Measurements from ENCODE around the gene MACROD1. TPM values are rescaled to one million over a fixed set of nuclear protein-coding genes. Genes with fewer than 3 reads are reported as not detected.

Gene MACROD1
- total and polyA plus RNA-seq, 10 of the 15 experiments (the other 5 are each of a cell fraction or from before 2014, with no cell fraction given), result 1.2 to 22.7 (median 11.3) TPM; not detected in 1

DNA sequence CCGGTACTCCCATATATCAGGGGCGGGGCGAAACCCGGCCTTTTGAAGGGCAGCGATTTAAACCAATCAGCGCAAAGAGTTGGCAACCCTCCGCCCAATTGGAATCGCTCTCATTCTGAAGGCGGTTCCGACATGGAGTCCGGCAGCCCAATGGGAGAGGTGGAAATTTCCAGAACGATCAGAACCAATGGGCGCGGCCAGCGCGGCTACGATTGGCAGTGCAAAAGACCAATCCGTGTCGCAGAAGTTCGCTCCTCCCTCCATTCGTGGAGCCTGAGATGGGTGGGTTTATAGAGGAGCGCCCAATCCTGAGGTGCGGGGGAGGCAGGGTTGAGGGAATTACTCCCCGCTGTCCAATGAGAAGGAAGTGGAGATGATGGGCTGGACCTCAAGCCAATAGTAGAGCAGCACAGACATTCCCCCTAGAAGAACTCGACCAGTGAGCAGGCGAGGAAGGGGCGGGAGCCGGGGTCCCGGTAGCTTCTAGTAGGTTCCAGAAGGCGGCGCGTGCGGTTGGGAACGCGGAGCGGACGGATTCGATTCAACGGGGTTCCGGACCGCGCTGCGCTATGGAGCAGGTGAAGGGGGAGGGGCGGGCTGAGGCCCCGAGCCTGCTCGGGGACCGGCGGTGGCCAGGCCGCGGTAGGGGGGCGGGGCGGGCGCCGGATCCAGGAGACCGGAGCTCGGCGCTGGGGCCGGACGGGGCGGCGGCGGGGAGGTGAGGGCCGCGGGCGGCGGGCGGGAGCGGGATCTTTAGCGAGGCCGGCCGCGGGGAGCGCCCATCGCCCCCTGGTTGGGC lies 20.0 kb upstream of the MACROD1 start, which contains the start of gene STIP1 (continued):
- TF ChIP-seq HDAC6 (IDR thresholded peaks at IDR 0.05; ENCODE audit: unreplicated experiment), result peak; percentile 17

DNA sequence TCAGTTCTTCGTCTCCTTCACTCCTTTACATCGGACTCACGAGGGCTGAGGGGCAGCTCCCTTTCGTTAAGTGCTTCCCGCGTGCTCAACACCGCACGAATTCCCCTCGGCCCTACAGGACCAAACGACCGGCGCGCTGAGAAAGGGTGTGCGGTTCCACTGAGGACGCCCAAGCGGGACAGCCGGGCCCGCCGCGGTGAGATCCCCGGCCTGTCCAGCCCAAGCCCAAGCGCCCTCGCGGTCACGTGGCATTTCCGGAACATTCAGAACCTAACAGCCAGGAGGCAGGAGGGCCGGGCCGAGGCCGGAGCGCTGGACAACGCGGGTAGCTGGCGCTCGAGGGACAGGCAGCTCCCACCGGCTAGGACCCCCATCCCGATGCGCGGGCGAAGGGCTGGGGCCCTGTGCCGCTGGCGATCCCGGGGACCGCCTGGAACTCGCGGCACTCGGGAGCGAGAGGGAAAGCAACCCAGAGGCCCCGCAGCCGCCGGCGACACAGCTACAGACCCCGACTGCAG lies 19.3 kb upstream of the MACROD1 start:
- CTCF ChIA-PET, result interaction anchor here (0.6 to 5.6 kb wide), 11 partner anchors 11 to 155 kb away, joined by 3 to 52 read pairs (median 5); partner anchors contain the start of genes FERMT3, PLCB3, PRDX5 and TRMT112
- ATAC-seq (peak; percentile 48), FAIRE-seq (no peak), DNase-seq (ENCODE audit: low read depth, low spot score) (no peak)
- TSS peak; percentile 92 for BruUV-seq (replicated peaks)
- in situ Hi-C loops (cut with MboI) (no loop called here), intact Hi-C loops (cut with micrococcal nuclease; ENCODE audit: unreplicated experiment) (no loop called here)
- no peaks in the 10 kb centered on the region for H3K9me3 ChIP-seq (replicated peaks; ENCODE audit: control insufficient read depth, insufficient read depth, low read length)
- H4K20me1 ChIP-seq (ENCODE audit: control insufficient read depth, insufficient read depth), result peaks cover 3% of the 10 kb centered on the region; the same call in 1 of the 2 replicates
- RAD21 ChIA-PET (ENCODE audit: unreplicated experiment), result interaction anchor here (1.0 to 2.5 kb wide), 4 partner anchors 19 to 170 kb away, joined by 3 to 32 read pairs (median 4); partner anchors contain the start of genes FERMT3 and MACROD1
- H3K27ac ChIP-seq (ENCODE audit: control insufficient read depth, insufficient read depth), result peak overlapping the region; percentile 68
- POLR2A ChIA-PET, result interaction anchor here (0.6 to 6.4 kb wide), 13 partner anchors 10 to 529 kb away, joined by 3 to 68 read pairs (median 4); partner anchors contain the start of genes ESRRA, FERMT3, FKBP2 and NUDT22
- H3K4me3 ChIP-seq, result peak overlapping the region; percentile 80
- peaks cover 32% of the 10 kb centered on the region for H3K79me2 ChIP-seq (ENCODE audit: control insufficient read depth, insufficient read depth, low read length)
- H3K4me2 ChIP-seq (ENCODE audit: control insufficient read depth, insufficient read depth), result peak overlapping the region; percentile 98
- H3K9ac ChIP-seq (ENCODE audit: control insufficient read depth, insufficient read depth, low read length), result peak overlapping the region; percentile 80
- no peaks in the 10 kb centered on the region; a peak in 1 of 4 replicates for H3K36me3 ChIP-seq (ENCODE audit: control insufficient read depth in 2 of 2, insufficient read depth in 2 of 2, low read length in 1 of 2)
- 2% methylated on average over 47 of the region's 52 CpGs for WGBS (ENCODE audit: insufficient coverage, insufficient replicate concordance, low lambda C conversion rate, missing lambda C conversion rate)
- SMC1A ChIA-PET (ENCODE audit: uncharacterized antibody, unreplicated experiment), result interaction anchor here (1.0 to 2.3 kb wide), 2 partner anchors 10 to 21 kb away, joined by 3 to 15 read pairs; partner anchors contain the start of gene FERMT3
- H3K27me3 ChIP-seq (replicated peaks in 1 of 2; ENCODE audit: control insufficient read depth in 2 of 2, insufficient read depth in 2 of 2, low read length in 1 of 2), result no peaks in the 10 kb centered on the region
- peak overlapping the region; percentile 53 for H2AFZ ChIP-seq (ENCODE audit: control insufficient read depth, low read depth, low read length)
- peaks cover 20% of the 10 kb centered on the region for H3K4me1 ChIP-seq (ENCODE audit: control insufficient read depth, insufficient read depth, low read length)
- no peak for TF ChIP-seq HDAC6 (IDR thresholded peaks at IDR 0.05; ENCODE audit: unreplicated experiment)
- TF ChIP-seq, protein P1, sequence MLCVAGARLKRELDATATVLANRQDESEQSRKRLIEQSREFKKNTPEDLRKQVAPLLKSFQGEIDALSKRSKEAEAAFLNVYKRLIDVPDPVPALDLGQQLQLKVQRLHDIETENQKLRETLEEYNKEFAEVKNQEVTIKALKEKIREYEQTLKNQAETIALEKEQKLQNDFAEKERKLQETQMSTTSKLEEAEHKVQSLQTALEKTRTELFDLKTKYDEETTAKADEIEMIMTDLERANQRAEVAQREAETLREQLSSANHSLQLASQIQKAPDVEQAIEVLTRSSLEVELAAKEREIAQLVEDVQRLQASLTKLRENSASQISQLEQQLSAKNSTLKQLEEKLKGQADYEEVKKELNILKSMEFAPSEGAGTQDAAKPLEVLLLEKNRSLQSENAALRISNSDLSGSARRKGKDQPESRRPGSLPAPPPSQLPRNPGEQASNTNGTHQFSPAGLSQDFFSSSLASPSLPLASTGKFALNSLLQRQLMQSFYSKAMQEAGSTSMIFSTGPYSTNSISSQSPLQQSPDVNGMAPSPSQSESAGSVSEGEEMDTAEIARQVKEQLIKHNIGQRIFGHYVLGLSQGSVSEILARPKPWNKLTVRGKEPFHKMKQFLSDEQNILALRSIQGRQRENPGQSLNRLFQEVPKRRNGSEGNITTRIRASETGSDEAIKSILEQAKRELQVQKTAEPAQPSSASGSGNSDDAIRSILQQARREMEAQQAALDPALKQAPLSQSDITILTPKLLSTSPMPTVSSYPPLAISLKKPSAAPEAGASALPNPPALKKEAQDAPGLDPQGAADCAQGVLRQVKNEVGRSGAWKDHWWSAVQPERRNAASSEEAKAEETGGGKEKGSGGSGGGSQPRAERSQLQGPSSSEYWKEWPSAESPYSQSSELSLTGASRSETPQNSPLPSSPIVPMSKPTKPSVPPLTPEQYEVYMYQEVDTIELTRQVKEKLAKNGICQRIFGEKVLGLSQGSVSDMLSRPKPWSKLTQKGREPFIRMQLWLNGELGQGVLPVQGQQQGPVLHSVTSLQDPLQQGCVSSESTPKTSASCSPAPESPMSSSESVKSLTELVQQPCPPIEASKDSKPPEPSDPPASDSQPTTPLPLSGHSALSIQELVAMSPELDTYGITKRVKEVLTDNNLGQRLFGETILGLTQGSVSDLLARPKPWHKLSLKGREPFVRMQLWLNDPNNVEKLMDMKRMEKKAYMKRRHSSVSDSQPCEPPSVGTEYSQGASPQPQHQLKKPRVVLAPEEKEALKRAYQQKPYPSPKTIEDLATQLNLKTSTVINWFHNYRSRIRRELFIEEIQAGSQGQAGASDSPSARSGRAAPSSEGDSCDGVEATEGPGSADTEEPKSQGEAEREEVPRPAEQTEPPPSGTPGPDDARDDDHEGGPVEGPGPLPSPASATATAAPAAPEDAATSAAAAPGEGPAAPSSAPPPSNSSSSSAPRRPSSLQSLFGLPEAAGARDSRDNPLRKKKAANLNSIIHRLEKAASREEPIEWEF (IDR thresholded peaks at IDR 0.05; ENCODE audit: insufficient replicate concordance, low read depth, low read length), result no peak
- peak; percentile 85; the same call in 1 of the 3 replicates for TF ChIP-seq POU2F2 (IDR thresholded peaks at IDR 0.05; ENCODE audit: borderline replicate concordance, low read depth, low read length)
- TF ChIP-seq CBX3 (IDR thresholded peaks at IDR 0.05; ENCODE audit: borderline replicate concordance, low read depth), result no peak
- peak; percentile 98 for TF ChIP-seq POLR2AphosphoS5 (IDR thresholded peaks at IDR 0.05; ENCODE audit: low read length)
- TF ChIP-seq, protein P2, sequence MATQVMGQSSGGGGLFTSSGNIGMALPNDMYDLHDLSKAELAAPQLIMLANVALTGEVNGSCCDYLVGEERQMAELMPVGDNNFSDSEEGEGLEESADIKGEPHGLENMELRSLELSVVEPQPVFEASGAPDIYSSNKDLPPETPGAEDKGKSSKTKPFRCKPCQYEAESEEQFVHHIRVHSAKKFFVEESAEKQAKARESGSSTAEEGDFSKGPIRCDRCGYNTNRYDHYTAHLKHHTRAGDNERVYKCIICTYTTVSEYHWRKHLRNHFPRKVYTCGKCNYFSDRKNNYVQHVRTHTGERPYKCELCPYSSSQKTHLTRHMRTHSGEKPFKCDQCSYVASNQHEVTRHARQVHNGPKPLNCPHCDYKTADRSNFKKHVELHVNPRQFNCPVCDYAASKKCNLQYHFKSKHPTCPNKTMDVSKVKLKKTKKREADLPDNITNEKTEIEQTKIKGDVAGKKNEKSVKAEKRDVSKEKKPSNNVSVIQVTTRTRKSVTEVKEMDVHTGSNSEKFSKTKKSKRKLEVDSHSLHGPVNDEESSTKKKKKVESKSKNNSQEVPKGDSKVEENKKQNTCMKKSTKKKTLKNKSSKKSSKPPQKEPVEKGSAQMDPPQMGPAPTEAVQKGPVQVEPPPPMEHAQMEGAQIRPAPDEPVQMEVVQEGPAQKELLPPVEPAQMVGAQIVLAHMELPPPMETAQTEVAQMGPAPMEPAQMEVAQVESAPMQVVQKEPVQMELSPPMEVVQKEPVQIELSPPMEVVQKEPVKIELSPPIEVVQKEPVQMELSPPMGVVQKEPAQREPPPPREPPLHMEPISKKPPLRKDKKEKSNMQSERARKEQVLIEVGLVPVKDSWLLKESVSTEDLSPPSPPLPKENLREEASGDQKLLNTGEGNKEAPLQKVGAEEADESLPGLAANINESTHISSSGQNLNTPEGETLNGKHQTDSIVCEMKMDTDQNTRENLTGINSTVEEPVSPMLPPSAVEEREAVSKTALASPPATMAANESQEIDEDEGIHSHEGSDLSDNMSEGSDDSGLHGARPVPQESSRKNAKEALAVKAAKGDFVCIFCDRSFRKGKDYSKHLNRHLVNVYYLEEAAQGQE (IDR thresholded peaks at IDR 0.05; ENCODE audit: low read depth, low read length), result no peak
- TF ChIP-seq, protein P3, sequence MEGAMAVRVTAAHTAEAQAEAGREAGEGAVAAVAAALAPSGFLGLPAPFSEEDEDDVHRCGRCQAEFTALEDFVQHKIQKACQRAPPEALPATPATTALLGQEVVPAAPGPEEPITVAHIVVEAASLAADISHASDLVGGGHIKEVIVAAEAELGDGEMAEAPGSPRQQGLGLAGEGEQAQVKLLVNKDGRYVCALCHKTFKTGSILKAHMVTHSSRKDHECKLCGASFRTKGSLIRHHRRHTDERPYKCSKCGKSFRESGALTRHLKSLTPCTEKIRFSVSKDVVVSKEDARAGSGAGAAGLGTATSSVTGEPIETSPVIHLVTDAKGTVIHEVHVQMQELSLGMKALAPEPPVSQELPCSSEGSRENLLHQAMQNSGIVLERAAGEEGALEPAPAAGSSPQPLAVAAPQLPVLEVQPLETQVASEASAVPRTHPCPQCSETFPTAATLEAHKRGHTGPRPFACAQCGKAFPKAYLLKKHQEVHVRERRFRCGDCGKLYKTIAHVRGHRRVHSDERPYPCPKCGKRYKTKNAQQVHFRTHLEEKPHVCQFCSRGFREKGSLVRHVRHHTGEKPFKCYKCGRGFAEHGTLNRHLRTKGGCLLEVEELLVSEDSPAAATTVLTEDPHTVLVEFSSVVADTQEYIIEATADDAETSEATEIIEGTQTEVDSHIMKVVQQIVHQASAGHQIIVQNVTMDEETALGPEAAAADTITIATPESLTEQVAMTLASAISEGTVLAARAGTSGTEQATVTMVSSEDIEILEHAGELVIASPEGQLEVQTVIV (IDR thresholded peaks at IDR 0.05; ENCODE audit: borderline replicate concordance, partially characterized antibody), result no peak

Measured in GM12878 (cell line).